Measurements from ENCODE around the gene CRHR1.

Gene CRHR1

GRCh38 chr17:45776896-45777295 lies 7.2 kb upstream of the CRHR1 start:
- Mint-ChIP-seq H3K27ac (no peak overlapping the region), H3K27me3 (peaks cover 86% of the 10 kb centered on the region), H3K4me1 (no peaks in the 10 kb centered on the region), H3K4me3 (no peak overlapping the region), H3K9me3 (peaks cover 0 to 8% of the 10 kb centered on the region in 2 donors)
- ATAC-seq (no peak), DNase-seq (no peak)

- Mint-ChIP-seq H3K27ac (no peak overlapping the region), H3K9me3 (peaks cover 0 to 8% of the 10 kb centered on the region in 2 donors), H3K4me3 (no peak overlapping the region), H3K27me3 (peaks cover 90% of the 10 kb centered on the region), H3K4me1 (no peaks in the 10 kb centered on the region)
- no peak for DNase-seq
- ATAC-seq = no peak
Observed at GRCh38 chr17:45777388-45777787, 6.7 kb upstream of the CRHR1 start.

- H3K4me1 Mint-ChIP-seq = peaks cover 17% of the 10 kb centered on the region
- ATAC-seq = no peak
- H3K27ac Mint-ChIP-seq = no peak overlapping the region
- peaks cover 94% of the 10 kb centered on the region for H3K27me3 Mint-ChIP-seq
- H3K4me3 Mint-ChIP-seq = no peak overlapping the region
- DNase-seq = no peak
- no peaks in the 10 kb centered on the region for H3K9me3 Mint-ChIP-seq
Observed at GRCh38 chr17:45780921-45781320, 3.2 kb upstream of the CRHR1 start.

- H3K27me3 Mint-ChIP-seq = peaks cover 95% of the 10 kb centered on the region
- peaks cover 17% of the 10 kb centered on the region for H3K4me1 Mint-ChIP-seq
- peak; percentile 79 for ATAC-seq
- no peak overlapping the region for H3K27ac Mint-ChIP-seq
- H3K4me3 Mint-ChIP-seq = peak overlapping the region; percentile 77 to 85
- DNase-seq = peak; percentile 50 to 59
- H3K9me3 Mint-ChIP-seq = no peaks in the 10 kb centered on the region
Observed at GRCh38 chr17:45782889-45783592, 1.1 kb upstream of the CRHR1 start.

- peak in 1 of 2 donors; percentile 8 for DNase-seq
- no peaks in the 10 kb centered on the region for H3K9me3 Mint-ChIP-seq
- peaks cover 95% of the 10 kb centered on the region for H3K27me3 Mint-ChIP-seq
- ATAC-seq = peak; percentile 42
- peak overlapping the region; percentile 77 to 85 for H3K4me3 Mint-ChIP-seq
- no peak overlapping the region for H3K27ac Mint-ChIP-seq
- peaks cover 17% of the 10 kb centered on the region for H3K4me1 Mint-ChIP-seq
Observed at GRCh38 chr17:45783593-45784292, 377 bp upstream of the CRHR1 start.

- Mint-ChIP-seq H3K4me1 (peaks cover 17% of the 10 kb centered on the region), H3K27me3 (peaks cover 95% of the 10 kb centered on the region), H3K9me3 (no peaks in the 10 kb centered on the region), H3K27ac (no peak overlapping the region), H3K4me3 (peak overlapping the region; percentile 76 to 78)
- DNase-seq (peak; percentile 34 to 37), ATAC-seq (peak; percentile 64)
Observed at GRCh38 chr17:45784741-45785479, 790 bp downstream of the CRHR1 start.

- H3K4me1 Mint-ChIP-seq = peaks cover 17% of the 10 kb centered on the region
- no peak for DNase-seq
- no peak overlapping the region for H3K27ac Mint-ChIP-seq
- no peak overlapping the region for H3K4me3 Mint-ChIP-seq
- H3K9me3 Mint-ChIP-seq = no peaks in the 10 kb centered on the region
- no peak for ATAC-seq
- H3K27me3 Mint-ChIP-seq = peaks cover 95% of the 10 kb centered on the region
Observed at GRCh38 chr17:45785480-45786193, 1.5 kb downstream of the CRHR1 start.

- Mint-ChIP-seq H3K4me1 (peaks cover 17% of the 10 kb centered on the region), H3K9me3 (no peaks in the 10 kb centered on the region), H3K27me3 (peaks cover 95% of the 10 kb centered on the region), H3K4me3 (no peak overlapping the region), H3K27ac (no peak overlapping the region)
- no peak for DNase-seq
- ATAC-seq = no peak
Observed at GRCh38 chr17:45786349-45786748, 2.2 kb downstream of the CRHR1 start.

- Mint-ChIP-seq H3K9me3 (no peaks in the 10 kb centered on the region), H3K4me3 (no peak overlapping the region), H3K27me3 (peaks cover 95% of the 10 kb centered on the region), H3K27ac (no peak overlapping the region), H3K4me1 (peaks cover 17% of the 10 kb centered on the region)
- ATAC-seq (no peak), DNase-seq (no peak)
Observed at GRCh38 chr17:45787044-45787443, 2.9 kb downstream of the CRHR1 start.

GRCh38 chr17:45787656-45788055 lies 3.5 kb downstream of the CRHR1 start:
- no peak for DNase-seq
- ATAC-seq = no peak
- peaks cover 95% of the 10 kb centered on the region for H3K27me3 Mint-ChIP-seq
- no peak overlapping the region for H3K4me3 Mint-ChIP-seq
- H3K9me3 Mint-ChIP-seq = no peaks in the 10 kb centered on the region
- no peak overlapping the region for H3K27ac Mint-ChIP-seq
- H3K4me1 Mint-ChIP-seq = peaks cover 17% of the 10 kb centered on the region

- no peak overlapping the region for H3K4me3 Mint-ChIP-seq
- H3K4me1 Mint-ChIP-seq = peaks cover 17% of the 10 kb centered on the region
- DNase-seq (no peak), ATAC-seq (no peak)
- peaks cover 95% of the 10 kb centered on the region for H3K27me3 Mint-ChIP-seq
- H3K9me3 Mint-ChIP-seq = no peaks in the 10 kb centered on the region
- no peak overlapping the region for H3K27ac Mint-ChIP-seq
Observed at GRCh38 chr17:45788057-45788456, 3.9 kb downstream of the CRHR1 start.

GRCh38 chr17:45789874-45790273 lies 5.8 kb downstream of the CRHR1 start:
- Mint-ChIP-seq H3K4me3 (no peak overlapping the region), H3K9me3 (no peaks in the 10 kb centered on the region), H3K27me3 (peaks cover 84% of the 10 kb centered on the region), H3K27ac (no peak overlapping the region), H3K4me1 (peaks cover 5% of the 10 kb centered on the region)
- DNase-seq = no peak
- no peak for ATAC-seq

GRCh38 chr17:45790296-45790922 lies 6.3 kb downstream of the CRHR1 start:
- Mint-ChIP-seq H3K9me3 (no peaks in the 10 kb centered on the region), H3K4me3 (no peak overlapping the region), H3K27ac (no peak overlapping the region), H3K27me3 (peaks cover 78% of the 10 kb centered on the region), H3K4me1 (no peaks in the 10 kb centered on the region)
- no peak for ATAC-seq
- no peak for DNase-seq

GRCh38 chr17:45791041-45791582 lies 7.0 kb downstream of the CRHR1 start:
- H3K9me3 Mint-ChIP-seq = no peaks in the 10 kb centered on the region
- H3K27ac Mint-ChIP-seq = no peak overlapping the region
- no peak overlapping the region for H3K4me3 Mint-ChIP-seq
- peaks cover 77% of the 10 kb centered on the region for H3K27me3 Mint-ChIP-seq
- H3K4me1 Mint-ChIP-seq = no peaks in the 10 kb centered on the region
- ATAC-seq (no peak), DNase-seq (no peak)

- peaks cover 77% of the 10 kb centered on the region for H3K27me3 Mint-ChIP-seq
- no peak overlapping the region for H3K27ac Mint-ChIP-seq
- no peak for DNase-seq
- H3K4me1 Mint-ChIP-seq = no peaks in the 10 kb centered on the region
- no peak overlapping the region for H3K4me3 Mint-ChIP-seq
- H3K9me3 Mint-ChIP-seq = no peaks in the 10 kb centered on the region
- ATAC-seq = no peak
Observed at GRCh38 chr17:45791935-45792334, 7.8 kb downstream of the CRHR1 start.
